HUDEP-2 (cell line): ENCODE measurements around the gene POLN.
A peak's percentile ranks its signal among the peaks of the same experiment; 100 is the strongest.

Experiments
- DNase-seq, 76 experiments: peaks; one replicate each; lab custom pipeline; 2025; ENCODE audit not compliant: unreplicated experiment in 76 of 76; lab: John Stamatoyannopoulos, UW

The POLN gene

DNA sequence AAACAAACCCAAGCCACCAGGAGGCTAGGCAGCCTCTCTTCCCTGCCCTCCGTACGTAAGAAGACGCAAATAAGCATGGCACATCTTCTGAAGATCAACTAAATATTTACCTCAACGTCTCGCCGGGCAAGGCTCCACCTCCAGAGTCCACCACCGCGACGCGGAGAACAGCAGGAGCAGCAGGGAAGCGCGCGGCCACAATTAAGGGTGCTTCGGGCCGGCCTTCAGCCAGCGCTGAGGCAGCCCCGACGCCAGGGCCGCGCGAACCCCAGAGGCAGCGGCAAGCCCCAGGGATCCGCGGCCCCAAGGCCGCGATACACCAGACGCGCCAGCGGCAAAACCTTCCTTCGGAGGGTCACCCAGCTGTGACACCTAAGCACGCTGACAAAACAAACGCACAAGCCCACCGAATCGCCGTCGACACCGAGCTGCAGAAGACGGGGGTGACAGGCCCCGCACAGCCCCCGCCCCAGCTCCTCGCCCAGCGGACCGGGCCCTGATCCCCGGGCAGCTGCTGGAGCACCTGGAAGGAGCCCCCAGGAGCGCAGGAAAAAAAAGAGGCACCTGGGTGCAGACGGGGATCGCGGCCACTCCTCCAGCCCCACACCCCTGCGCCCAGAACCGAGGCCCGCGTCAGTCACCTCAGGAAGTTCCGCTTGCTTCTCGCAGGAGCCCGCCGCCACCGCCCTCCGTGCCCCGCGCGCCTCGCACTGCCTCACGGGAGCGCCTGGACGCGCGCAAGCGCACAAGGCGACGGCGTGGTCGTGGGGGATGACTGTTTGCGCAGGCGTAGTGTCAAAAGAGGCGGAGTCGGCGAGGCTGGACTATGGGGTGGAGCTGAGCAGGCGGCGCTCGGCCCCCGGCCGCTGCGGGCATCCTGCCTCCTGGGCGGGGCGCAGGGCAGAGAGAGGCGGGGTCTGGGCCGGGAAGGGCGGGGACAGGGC is at the start of gene POLN, which contains the start of gene HAUS3:
POLN (minus strand) TSS at position 712 of the 944 bp plus-strand sequence. CDS start 12,890 bp downstream, outside the sequence.
HAUS3 (minus strand) TSS at position 712 of the 944 bp plus-strand sequence. CDS start 1,175 bp downstream, outside the sequence.
- DNase-seq, result peak in 74 of 76 experiments; percentile 71 to 99 (median 96)

DNA sequence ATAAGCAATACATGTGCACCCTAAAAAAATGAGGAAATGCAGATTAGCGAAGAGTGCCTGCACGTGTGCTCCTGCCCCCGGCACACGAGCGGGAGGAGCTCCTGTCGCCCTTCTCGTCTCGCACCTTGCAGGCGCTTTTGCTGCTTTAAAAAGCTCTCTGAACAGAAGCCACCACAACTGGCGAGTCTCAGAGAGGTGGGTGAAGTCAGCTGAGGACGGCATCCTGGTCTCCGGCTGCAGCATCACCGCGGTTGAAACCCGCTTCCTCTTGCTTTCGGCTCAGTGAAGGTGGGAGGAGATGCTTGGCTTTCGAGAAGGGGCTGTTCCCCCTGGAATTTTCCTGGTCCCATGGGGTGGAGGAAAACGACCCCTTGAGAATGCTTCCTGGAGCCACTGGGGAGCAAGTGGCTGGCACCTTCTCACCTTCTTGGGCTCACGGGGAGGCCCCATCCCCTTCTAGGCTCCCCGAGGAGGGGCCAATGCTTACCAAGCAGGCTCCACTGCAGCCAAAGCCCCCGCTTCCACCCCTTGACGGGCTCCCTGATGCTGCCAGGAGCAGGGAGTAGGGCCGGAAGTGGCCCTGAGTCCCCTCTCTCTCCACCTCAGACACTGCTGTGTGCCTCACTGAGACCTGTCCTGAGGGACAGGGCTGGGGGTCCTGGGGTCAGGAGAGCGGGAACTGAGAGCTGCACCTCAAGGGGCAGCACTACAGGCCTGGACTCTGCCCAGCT is 49.2 kb upstream of the POLN start:
- DNase-seq, result no peak

DNA sequence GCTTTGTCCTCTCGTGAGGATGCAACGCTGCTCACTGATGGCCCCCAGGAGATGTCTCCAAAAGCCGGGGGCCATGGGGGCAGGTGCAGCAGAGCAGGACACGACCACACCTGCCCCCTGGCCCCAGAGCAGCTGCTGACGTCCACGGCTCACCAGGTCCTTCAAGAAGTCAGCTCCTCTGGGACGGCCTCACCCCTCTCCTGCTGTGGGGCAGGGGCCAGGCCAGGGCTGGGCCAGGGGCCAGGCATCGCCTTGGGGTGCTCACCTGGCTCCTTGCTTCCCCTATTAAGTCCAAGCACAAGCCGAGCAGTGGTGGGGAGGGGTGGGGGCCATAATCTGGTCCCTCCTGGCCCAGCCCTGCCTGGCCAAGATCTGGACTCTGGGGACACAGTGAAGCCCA is 48.6 kb upstream of the POLN start:
- no peak for DNase-seq

DNA sequence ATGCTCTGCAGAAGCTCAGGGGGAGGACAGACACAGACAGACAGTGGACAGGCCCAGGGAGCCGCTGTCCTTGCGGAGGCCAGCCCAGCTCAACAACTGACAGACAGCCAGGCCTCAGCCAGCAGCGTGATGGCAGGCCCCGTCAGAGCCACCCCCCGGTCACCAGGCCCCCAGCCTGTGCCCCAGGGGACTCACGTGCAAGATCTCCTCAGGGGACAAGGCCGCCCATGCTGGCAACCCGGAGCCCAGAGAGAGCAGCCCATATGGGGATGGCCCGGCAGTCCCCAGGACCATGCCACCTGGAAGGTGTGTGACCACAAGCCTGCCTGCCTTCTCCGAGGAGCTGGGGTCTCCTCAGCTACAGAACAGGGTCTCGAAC is 48.0 kb upstream of the POLN start:
- DNase-seq, result no peak

DNA sequence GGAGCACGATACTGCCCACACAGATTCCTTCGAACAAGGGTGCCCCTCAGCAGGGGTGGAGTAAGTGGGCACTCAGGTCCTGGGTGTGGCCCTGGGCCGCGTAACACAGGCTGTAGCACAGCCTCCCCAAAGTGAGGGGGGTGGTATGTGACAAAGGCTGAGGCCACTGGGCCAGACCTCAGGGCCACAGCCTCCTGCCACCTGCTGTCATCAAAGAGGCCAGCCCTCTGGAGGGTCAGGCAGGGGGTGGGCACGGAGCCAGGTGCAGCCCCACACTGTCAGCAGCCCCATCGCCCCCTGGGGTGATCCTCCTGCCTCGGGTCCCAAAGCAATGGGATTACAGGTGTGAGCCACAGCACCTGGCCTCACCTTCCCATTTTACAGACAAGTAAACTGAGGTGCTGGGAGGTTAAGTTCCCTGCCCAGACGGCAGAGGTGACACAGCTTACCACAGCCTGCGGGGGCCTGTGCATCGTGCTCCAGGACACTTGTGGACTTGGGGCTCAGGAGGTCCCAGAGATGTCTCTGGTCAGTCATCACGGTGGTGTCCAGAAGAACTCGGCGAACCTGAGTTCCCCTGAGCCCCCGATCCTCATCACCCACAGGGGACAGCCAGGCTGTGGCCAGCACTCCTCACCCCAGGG is 47.5 kb upstream of the POLN start:
- no peak for DNase-seq

DNA sequence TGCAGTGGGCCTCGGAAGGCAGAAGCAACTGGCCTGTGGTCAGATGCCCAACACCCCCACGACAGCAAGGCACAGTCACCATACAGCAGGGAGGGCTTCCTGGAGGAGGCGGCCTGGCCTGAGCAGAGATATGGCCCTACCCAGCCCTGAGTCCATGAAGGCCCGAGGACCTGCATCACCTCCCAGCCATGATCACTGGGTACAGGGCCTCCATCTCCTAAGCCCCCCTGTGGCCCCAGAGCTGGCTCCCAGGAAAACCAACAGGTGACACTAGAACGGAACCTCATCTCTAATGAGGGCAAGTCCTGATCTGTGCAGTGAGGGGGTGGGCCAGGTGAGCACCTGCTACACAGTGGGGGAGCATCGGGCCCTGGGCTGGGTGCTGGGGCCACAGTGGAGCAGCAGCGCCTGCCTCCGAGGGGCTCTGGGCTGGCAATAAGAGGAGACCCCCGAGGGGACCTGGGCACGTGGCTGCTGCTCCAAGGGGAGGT is 46.2 kb upstream of the POLN start:
- no peak for DNase-seq

DNA sequence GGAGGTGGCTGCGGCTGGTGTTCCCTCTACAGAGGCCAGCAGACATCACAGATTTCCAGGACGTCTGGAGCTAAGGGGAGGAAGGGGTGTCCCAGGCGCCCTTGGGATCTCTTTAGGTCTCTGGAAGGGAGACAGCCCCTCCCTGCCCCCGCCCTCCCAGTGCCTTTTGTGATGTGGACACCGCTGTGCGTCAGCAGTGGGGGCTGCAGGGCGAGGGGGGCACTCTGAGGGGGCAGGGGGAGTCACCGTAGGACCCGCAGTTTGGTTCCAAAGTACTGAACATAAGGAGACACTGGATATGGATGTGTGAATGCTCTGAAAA is 45.6 kb upstream of the POLN start:
- DNase-seq, result no peak

DNA sequence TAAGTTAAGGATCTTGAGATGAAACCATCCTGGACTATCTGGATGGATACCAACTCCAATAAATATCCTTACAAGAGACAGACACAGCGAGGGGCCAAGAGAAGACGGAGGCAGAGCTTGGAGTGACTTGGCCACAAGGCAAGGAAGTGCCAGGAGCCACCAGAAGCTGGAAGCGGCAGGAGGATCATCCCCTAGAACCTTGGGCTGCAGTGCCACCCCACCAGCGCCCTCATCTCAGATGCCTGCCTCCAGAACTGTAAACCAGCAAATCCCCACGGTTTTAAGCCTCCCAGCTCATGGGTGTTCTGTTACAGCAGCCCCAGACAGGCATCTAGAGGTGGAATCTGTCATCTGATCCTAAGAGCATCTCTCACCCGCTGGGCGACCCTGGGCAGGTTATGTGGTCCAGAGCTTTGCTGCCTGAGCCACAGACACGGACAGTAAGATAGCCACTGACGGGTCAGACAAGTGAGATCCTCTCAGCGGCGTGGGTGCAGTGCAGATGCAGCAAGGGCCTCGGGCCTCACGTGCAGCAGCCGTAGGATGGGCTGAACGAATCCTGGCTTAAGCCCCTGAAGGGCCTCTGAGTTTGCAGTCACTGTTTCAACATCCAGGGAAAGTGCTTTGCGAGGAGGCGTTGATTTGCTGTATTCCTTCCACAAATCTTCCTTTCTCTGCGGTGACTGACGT is 45.1 kb upstream of the POLN start:
- no peak for DNase-seq

DNA sequence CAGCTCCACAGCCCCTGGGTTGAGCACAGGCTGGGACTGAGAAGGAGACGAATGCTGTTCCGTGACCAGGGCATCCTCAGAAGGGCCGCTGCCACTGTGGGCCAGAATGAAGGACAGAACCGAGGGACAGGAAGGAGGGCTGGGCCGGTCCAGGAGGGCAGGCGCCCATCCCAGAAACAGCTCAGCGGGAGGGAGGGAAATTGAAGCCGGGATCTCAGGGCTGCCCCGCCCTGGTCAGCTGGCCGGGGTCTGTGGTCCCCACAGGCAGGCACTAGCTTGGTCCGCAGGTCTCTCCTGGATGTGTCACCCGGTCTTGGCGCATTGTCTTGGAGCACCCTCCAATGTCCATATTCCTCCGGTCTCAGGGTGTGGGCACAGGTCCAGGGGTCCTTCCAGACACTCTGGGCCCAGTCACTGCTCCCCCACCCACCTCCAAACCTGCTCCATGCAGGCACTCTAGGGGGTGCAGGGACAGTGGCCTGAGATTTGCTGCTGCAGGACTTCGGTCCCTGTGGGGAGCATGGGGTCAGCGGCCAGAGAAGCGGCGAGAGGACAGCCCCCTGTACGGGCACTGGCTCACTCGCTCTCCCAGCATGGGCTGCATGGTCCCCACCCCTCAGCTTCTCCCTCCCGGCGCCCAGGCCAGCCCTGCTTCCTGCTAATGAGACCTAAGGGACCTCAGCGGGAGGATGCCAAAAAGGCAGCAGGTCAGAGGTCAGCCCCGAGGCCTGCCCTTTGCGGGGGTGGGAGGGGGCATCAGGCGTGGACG is 43.9 kb upstream of the POLN start:
- no peak for DNase-seq

DNA sequence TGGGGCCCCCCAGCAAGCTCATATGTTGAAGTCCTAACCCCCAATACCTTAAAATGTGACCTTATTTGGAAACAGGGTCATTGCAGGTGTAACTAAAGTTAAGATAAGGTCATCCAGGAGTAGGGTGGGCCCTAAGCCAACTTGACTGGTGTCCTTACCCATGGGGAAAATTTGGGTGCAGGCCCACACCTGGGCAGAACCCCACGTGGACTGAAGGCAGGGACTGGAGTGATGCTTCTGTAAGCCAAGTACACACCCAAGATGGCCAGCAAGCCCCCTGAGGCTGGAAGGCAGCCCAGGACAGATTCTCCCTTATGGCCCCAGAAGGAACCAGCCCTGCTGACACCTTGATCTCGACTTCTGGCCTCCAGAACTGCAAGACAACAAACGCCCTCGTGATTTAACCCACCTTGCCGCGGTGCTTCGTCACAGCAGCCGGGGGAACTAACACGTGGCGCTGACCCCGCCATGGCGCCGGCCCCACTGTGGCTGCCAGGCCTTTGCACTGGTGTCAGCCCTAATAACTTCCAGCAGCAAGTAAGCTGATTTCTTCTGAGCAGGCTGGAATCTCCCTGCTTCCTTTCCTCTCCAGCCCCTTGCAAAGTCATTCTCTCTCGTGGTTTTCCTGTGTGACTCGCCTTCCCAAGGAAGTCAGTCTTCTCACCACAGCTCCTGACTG is 43.2 kb upstream of the POLN start:
- no peak for DNase-seq

DNA sequence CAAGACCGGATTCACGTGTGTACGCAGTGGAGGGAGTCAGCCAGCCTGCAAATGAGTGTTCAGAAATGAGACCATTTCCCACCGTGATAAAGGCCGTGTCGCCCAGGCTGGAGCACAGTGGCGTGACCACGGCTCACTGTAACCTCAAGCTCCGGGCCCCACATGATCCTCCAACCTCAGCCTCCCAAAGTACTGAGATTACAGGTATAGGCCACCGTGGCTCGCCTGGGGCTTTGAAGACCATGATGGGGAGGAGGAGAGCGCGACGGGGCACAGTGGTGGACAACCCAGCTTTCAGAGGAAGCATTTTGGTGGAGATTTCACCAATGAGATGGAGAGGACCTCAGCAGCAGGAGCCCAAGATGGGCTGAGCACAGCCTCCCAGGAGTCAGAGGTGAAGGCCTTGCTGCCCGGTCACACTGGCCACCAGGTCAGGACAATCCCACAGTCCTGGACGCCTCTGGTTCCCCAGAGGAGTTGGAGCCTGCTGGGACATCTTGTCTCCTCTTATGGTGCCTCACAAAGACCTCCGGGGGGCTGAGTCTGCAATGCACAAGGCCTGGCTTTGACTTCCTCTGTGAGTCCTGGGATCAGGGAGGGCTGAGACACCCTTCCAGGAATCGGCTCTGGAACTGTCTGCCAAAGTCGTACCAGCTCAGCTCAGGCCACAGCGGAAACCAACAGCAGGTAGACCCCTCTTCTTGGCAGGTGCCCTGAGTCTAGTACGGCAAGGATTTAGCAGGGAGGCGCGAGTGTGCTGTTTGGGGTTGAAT is 42.4 kb upstream of the POLN start:
- no peak for DNase-seq

DNA sequence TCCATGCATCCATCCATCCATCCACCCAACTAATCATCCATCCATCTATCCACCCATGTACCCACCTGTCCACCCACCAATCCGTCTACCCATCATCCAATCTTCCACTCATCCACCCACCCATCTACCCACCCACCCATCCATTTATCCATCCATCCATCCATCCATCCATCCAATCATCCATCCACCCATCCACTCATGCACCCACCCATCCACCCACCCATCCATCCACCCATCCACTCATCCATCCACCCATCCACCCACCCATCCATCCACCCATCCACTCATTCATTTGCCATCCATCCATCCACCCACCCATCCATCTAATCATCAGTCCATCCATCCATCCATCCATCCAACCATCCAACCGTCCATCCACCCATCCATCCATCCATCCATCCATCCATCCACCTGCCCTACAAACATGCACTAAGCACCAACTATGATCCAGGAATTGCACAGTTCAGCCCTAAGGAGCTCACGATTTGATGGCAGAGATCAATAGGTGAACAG is 41.3 kb upstream of the POLN start:
- DNase-seq, result no peak

DNA sequence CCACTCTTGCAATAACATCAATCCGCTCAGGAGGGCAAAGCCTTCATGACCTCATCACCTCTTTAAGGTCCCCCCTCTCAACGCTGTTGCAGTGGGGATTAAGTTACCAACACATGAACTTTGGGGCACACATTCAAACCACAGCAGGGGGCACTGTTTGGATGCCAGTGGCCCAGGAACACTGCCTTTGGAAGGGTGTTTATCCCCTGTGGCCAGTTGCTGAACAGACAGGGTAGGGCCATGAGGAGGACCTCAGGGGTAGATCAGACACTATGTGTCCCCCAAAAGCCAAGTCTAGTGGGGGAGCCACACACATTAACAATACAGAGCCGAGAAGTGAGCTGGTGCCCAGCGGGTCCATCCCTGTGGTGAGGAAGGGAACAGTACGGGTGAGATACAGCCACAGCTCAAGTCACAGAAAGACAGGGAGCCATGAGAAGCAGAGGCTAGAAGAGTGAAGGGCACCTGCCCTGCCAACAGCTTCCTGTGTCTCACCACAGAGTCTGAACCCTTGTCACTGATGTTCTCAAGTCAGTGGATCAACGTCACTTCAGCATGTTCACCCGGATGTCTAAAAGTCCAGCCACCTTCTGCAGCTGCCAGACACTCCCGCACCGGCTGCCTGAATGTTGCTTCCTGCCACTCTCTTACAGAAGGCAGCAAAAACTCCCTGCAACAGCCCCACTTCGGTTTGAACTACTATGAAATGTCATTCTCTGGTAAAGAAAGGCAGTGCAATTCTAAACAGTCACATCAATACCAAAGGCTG is 39.8 kb upstream of the POLN start:
- peak in 17 of 76 experiments; percentile 5 to 35 (median 14) for DNase-seq

DNA sequence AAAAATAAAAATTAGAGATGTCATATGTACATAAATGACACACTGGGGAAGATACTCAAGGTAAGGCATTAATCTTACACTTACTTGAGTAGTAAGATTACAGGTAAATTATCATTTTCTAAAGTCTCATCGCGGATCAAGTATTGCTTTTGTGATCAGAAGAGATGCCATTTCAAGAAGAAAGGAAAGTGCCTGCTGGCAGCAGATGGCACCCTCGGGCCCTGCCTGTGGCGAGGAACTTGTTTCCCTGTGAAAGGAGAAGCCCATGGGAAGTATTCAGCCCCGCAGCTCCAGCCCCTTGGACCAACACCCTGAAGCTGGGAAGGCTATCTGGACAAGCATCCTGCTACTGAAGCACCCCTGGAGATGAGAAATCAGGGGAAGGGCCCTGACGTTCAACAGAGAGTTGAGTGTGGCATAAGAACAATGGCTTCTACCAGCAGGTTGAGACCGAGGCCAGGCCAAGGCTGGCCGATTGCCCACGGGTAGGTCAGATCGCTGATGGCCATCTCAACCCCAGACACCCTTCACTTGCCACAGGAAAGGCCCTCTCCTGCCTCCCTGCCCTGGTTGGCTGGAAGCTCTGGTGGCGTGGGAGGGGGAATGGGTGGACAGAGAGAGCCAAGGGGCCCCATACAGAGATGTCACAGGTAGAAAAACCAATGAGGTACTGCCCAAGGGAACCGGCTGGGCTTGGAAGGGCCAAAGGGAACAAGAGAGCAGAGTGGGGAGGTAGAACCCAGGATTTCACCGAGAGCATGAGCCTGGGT is 38.8 kb upstream of the POLN start:
- no peak for DNase-seq

DNA sequence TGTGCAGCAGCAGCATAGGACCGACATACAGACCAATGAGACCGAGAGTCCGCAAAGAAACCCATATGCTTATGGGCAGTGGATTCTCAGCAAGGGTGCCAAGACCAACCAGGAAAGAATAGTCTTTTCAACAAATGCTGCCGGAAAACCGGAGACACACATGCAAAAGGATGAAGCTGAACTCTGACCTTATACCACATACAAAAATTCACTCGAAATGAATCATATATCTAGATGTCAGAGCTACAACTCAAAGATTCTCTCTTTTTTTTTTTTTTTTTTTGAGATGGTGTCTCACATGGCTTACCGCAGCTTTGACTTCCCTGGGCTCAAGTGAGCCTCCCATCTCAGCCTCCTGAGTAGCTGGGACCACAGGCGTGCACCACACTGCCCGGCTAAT is 36.0 kb upstream of the POLN start:
- DNase-seq, result no peak

DNA sequence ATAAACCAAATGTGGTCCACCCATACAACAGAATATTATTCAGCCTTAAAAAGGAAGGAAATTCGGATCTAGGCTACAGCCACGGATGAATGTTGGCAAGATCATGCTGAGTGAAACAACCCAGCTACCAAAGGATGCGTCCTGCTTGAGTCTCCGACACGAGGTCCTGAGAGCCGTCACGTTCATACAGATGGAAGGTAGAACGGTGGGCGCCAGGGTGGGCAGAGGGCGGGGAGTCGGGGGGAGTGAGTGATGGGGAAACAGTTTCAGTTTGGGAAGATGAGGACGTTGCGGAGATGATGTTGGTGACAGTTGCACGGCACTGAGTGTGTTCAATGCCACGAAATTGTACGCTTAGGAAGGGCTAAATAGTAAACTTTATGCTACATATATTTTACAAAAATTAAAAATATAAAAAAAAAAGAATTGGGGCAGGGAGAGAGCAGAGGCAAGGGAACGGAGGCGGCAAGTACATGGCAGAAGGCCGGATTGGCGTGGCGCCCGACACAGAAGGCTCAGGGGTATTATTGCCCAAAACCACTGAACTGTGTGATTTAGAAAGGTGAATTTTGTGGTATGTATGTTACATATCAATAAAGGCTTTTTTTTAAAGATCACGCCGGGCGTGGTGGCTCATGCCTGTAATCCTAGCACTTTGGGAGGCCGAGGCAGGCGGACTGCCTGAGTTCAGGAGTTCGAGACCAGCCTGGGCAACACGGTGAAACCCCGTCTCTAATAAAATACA is 34.8 kb upstream of the POLN start:
- DNase-seq, result no peak
